PC-9 (cell line): Measurements from ENCODE around the gene PLA2G2E. TPM values are rescaled to one million over a fixed set of nuclear protein-coding genes. Genes with fewer than 3 reads are reported as not detected.

Experiments
- BruUV-seq: library from RNA; stranded (reverse); fragments of 400-500 nt; replicated peaks from 2 replicates; lab custom pipeline; 2021; lab: Mats Ljungman, UMichigan
- CTCF ChIA-PET: fragments of 300-600 bp; sonication (Branson Sonifier 250); formaldehyde crosslinking; loops from one replicate; lab custom pipeline; 2022; ENCODE audit warnings: antibody characterized with exemption; lab: Charles Lee
- POLR2A ChIA-PET: fragments of 300-600 bp; sonication (Branson Sonifier 250); formaldehyde crosslinking; loops from one replicate; lab custom pipeline; 2022; ENCODE audit warnings: antibody characterized with exemption; ENCODE audit not compliant: unreplicated experiment; lab: Charles Lee
- DNase-seq, 2 experiments: peaks; one replicate each; pipeline versions ENCODE4 v3.0.0 to v3.0.0-alpha.2; 2015 to 2022; ENCODE audit warnings: mixed read lengths in 1 of 2
- H2AFZ ChIP-seq: fragments of 200-600 bp; sonication (generic); 2 replicates; pipeline ENCODE4 v1.8.1; 2017; ENCODE audit warnings: antibody characterized with exemption
- H3F3A ChIP-seq: fragments of 200-600 bp; sonication (generic); 2 replicates; pipeline ENCODE4 v1.8.1; 2017; ENCODE audit warnings: antibody characterized with exemption, mild to moderate bottlenecking, low read depth; ENCODE audit not compliant: insufficient read depth
- H3K27ac ChIP-seq: fragments of 200-600 bp; sonication (generic); 2 replicates; pipeline ENCODE4 v1.6.1; 2016; ENCODE audit warnings: mixed run types
- H3K27me3 ChIP-seq: fragments of 200-600 bp; sonication (generic); 2 replicates; pipeline ENCODE4 v1.6.1; 2016; ENCODE audit warnings: low read depth, mixed run types; ENCODE audit not compliant: insufficient read depth
- H3K36me3 ChIP-seq: fragments of 200-600 bp; sonication (generic); 2 replicates; pipeline ENCODE4 v1.6.1; 2016; ENCODE audit warnings: low read depth, mixed run types
- H3K4me1 ChIP-seq: fragments of 200-600 bp; sonication (generic); replicated peaks from 2 replicates; pipeline ENCODE4 v1.6.1; 2016; ENCODE audit warnings: mixed run types; ENCODE audit not compliant: insufficient read depth
- H3K4me2 ChIP-seq: fragments of 200-600 bp; sonication (generic); 2 replicates; pipeline ENCODE4 v1.6.1; 2017; ENCODE audit warnings: mixed run types
- H3K4me3 ChIP-seq: fragments of 200-600 bp; sonication (generic); 2 replicates; pipeline ENCODE4 v1.6.1; 2016; ENCODE audit warnings: mixed run types
- H3K79me2 ChIP-seq: fragments of 200-600 bp; sonication (generic); 2 replicates; pipeline ENCODE4 v1.6.1; 2017; ENCODE audit warnings: low read depth, mixed run types
- H3K9me2 ChIP-seq: fragments of 200-600 bp; sonication (generic); 2 replicates; pipeline ENCODE4 v1.8.1; 2017; ENCODE audit warnings: mild to moderate bottlenecking; ENCODE audit not compliant: insufficient read depth
- H3K9me3 ChIP-seq: fragments of 200-600 bp; sonication (generic); 2 replicates; pipeline ENCODE4 v1.8.1; 2016; ENCODE audit warnings: low read depth; ENCODE audit not compliant: insufficient read depth
- H4K20me1 ChIP-seq: fragments of 200-600 bp; sonication (generic); 2 replicates; pipeline ENCODE4 v1.8.1; 2017; ENCODE audit not compliant: insufficient read depth
- CTCF ChIP-seq: fragments of 200-600 bp; sonication (generic); conservative IDR thresholded peaks from 2 replicates; pipeline ENCODE4 v1.6.1; 2017; ENCODE audit warnings: mixed run types, antibody characterized with exemption, mild to moderate bottlenecking, moderate library complexity
- EZH2 ChIP-seq: fragments of 200-600 bp; sonication (generic); IDR thresholded peaks from 2 replicates; pipeline ENCODE4 v1.8.0; 2017; ENCODE audit warnings: antibody characterized with exemption, low read depth
- intact Hi-C: fragments of 100-400 bp; cut with micrococcal nuclease; formaldehyde crosslinking; loops from one replicate; pipeline ENCODE4 v1.10.0; 2022; ENCODE audit not compliant: unreplicated experiment
- total RNA-seq: library from RNA; stranded (reverse); gene quantifications from 2 replicates; pipeline ENCODE4 v1.2.3, GENCODE V29; 2021

Gene PLA2G2E
- total RNA-seq, 1 experiment from 2014 or later: not detected

GRCh38 chr1:19942088-19942487 is 18.7 kb upstream of the PLA2G2E start:
- Histone ChIP-seq H3K4me2 (no peak overlapping the region), H3K9me2 (no peaks in the 10 kb centered on the region), H3K36me3 (no peaks in the 10 kb centered on the region), H3K9me3 (no peaks in the 10 kb centered on the region; the same call in 1 of the 2 replicates), H3K79me2 (no peaks in the 10 kb centered on the region), H3K27me3 (no peaks in the 10 kb centered on the region), H4K20me1 (no peaks in the 10 kb centered on the region), H3K4me1 (no peaks in the 10 kb centered on the region), H2AFZ (no peak overlapping the region), H3F3A (no peaks in the 10 kb centered on the region), H3K4me3 (no peak overlapping the region), H3K27ac (no peak overlapping the region)
- BruUV-seq: no TSS peak
- intact Hi-C loops: no loop called here
- TF ChIP-seq EZH2: no peak
- no peak for TF ChIP-seq CTCF
- CTCF ChIA-PET: no interaction called here
- POLR2A ChIA-PET: no interaction called here
- no peak for DNase-seq

- TF ChIP-seq CTCF (no peak), EZH2 (no peak)
- H3K4me3 ChIP-seq: no peak overlapping the region
- BruUV-seq: no TSS peak
- no peaks in the 10 kb centered on the region for H3K9me2 ChIP-seq
- ChIA-PET CTCF (no interaction called here), POLR2A (no interaction called here)
- H3K4me2 ChIP-seq: no peak overlapping the region
- intact Hi-C loops: no loop called here
- H3K4me1 ChIP-seq: no peaks in the 10 kb centered on the region
- no peak for DNase-seq
- no peaks in the 10 kb centered on the region for H3F3A ChIP-seq
- H2AFZ ChIP-seq: no peak overlapping the region
- no peaks in the 10 kb centered on the region for H3K27me3 ChIP-seq
- H4K20me1 ChIP-seq: no peaks in the 10 kb centered on the region
- H3K9me3 ChIP-seq: no peaks in the 10 kb centered on the region; the same call in 1 of the 2 replicates
- H3K36me3 ChIP-seq: no peaks in the 10 kb centered on the region
- H3K27ac ChIP-seq: no peak overlapping the region
- H3K79me2 ChIP-seq: no peaks in the 10 kb centered on the region
Measured at GRCh38 chr1:19941206-19941568, 17.8 kb upstream of the PLA2G2E start.

- Histone ChIP-seq H3K4me3 (no peak overlapping the region), H3K4me1 (no peaks in the 10 kb centered on the region), H2AFZ (no peak overlapping the region), H3K79me2 (no peaks in the 10 kb centered on the region), H3K4me2 (no peak overlapping the region), H3K27ac (no peak overlapping the region), H3F3A (no peaks in the 10 kb centered on the region), H3K27me3 (no peaks in the 10 kb centered on the region), H3K9me3 (no peaks in the 10 kb centered on the region; the same call in 1 of the 2 replicates), H4K20me1 (no peaks in the 10 kb centered on the region), H3K36me3 (no peaks in the 10 kb centered on the region), H3K9me2 (no peaks in the 10 kb centered on the region)
- intact Hi-C loops: no loop called here
- BruUV-seq: no TSS peak
- TF ChIP-seq CTCF (no peak), EZH2 (no peak)
- POLR2A ChIA-PET: no interaction called here
- CTCF ChIA-PET: no interaction called here
- DNase-seq: no peak
Measured at GRCh38 chr1:19940486-19941205, 17.2 kb upstream of the PLA2G2E start.
